ENCODE results near the gene CST9L. TPM values are rescaled to one million over a fixed set of nuclear protein-coding genes. Genes with fewer than 3 reads are reported as not detected.
A peak's percentile ranks its signal among the peaks of the same experiment; 100 is the strongest.

CST9L gene
- total RNA-seq, 4 donors from 2014 or later = not detected

GRCh38 chr20:23551786-23552185, 16.5 kb downstream of the CST9L start:
- TF ChIP-seq CTCF (IDR thresholded peaks at IDR 0.05) = no peak
- Histone ChIP-seq H3K36me3 (no peaks in the 10 kb centered on the region), H3K27ac (no peak overlapping the region), H3K27me3 (peaks cover 3% of the 10 kb centered on the region), H3K4me1 (no peaks in the 10 kb centered on the region), H3K9me3 (no peaks in the 10 kb centered on the region), H3K4me3 (no peak overlapping the region)
- no peak for DNase-seq (ENCODE audit: low spot score in 2 of 2)

- H3K36me3 ChIP-seq = no peaks in the 10 kb centered on the region
- H3K4me1 ChIP-seq = no peaks in the 10 kb centered on the region
- peaks cover 3% of the 10 kb centered on the region for H3K27me3 ChIP-seq
- no peak for TF ChIP-seq EP300 (IDR thresholded peaks at IDR 0.05)
- H3K27ac ChIP-seq = no peak overlapping the region
- no peak for DNase-seq (ENCODE audit: low spot score in 2 of 2)
- no peak overlapping the region for H3K4me3 ChIP-seq
- no peaks in the 10 kb centered on the region for H3K9me3 ChIP-seq
Observed at GRCh38 chr20:23551383-23551782, 16.9 kb downstream of the CST9L start.

- Histone ChIP-seq H3K9me3 (no peaks in the 10 kb centered on the region), H3K27ac (no peak overlapping the region), H3K4me3 (no peak overlapping the region), H3K27me3 (peaks cover 3% of the 10 kb centered on the region), H3K36me3 (no peaks in the 10 kb centered on the region), H3K4me1 (no peaks in the 10 kb centered on the region)
- 59% methylated on average over 4 of the region's 4 CpGs for WGBS
- TF ChIP-seq POLR2AphosphoS5 (IDR thresholded peaks at IDR 0.05) = no peak
- TF ChIP-seq POLR2A (IDR thresholded peaks at IDR 0.05) = no peak
- TF ChIP-seq EP300 (IDR thresholded peaks at IDR 0.05) = no peak
- no peak for TF ChIP-seq CTCF (IDR thresholded peaks at IDR 0.05)
- no peak for DNase-seq (ENCODE audit: low spot score in 2 of 2)
Observed at GRCh38 chr20:23550227-23550626, 18.1 kb downstream of the CST9L start.

- H3K9me3 ChIP-seq = no peaks in the 10 kb centered on the region
- H3K4me1 ChIP-seq = no peaks in the 10 kb centered on the region
- no peaks in the 10 kb centered on the region for H3K36me3 ChIP-seq
- peak in 1 of 2 donors; percentile 65 for DNase-seq (ENCODE audit: low spot score in 2 of 2)
- TF ChIP-seq CTCF (IDR thresholded peaks at IDR 0.05) (no peak), POLR2A (IDR thresholded peaks at IDR 0.05) (no peak), POLR2AphosphoS5 (IDR thresholded peaks at IDR 0.05) (no peak), EP300 (IDR thresholded peaks at IDR 0.05) (no peak)
- no peak overlapping the region for H3K27ac ChIP-seq
- peaks cover 3% of the 10 kb centered on the region for H3K27me3 ChIP-seq
- WGBS = 58% methylated on average over 4 of the region's 5 CpGs
- H3K4me3 ChIP-seq = no peak overlapping the region
Observed at GRCh38 chr20:23548408-23548807, 19.9 kb downstream of the CST9L start.

GRCh38 chr20:23547613-23548012, 20.7 kb downstream of the CST9L start:
- Histone ChIP-seq H3K27ac (no peak overlapping the region), H3K4me3 (no peak overlapping the region), H3K27me3 (peaks cover 3% of the 10 kb centered on the region), H3K9me3 (no peaks in the 10 kb centered on the region), H3K4me1 (no peaks in the 10 kb centered on the region), H3K36me3 (no peaks in the 10 kb centered on the region)
- WGBS = 72% methylated on average over 5 of the region's 5 CpGs
- DNase-seq (ENCODE audit: low spot score in 2 of 2) = no peak
- no peak for TF ChIP-seq EP300 (IDR thresholded peaks at IDR 0.05)
- TF ChIP-seq POLR2AphosphoS5 (IDR thresholded peaks at IDR 0.05) = no peak

GRCh38 chr20:23546435-23547144, 21.7 kb downstream of the CST9L start:
- Histone ChIP-seq H3K4me1 (no peaks in the 10 kb centered on the region), H3K9me3 (no peaks in the 10 kb centered on the region), H3K27me3 (peaks cover 3% of the 10 kb centered on the region), H3K36me3 (no peaks in the 10 kb centered on the region), H3K27ac (no peak overlapping the region), H3K4me3 (no peak overlapping the region)
- no peak for TF ChIP-seq EP300 (IDR thresholded peaks at IDR 0.05)
- no peak for TF ChIP-seq POLR2AphosphoS5 (IDR thresholded peaks at IDR 0.05)
- TF ChIP-seq CTCF (IDR thresholded peaks at IDR 0.05) = no peak
- TF ChIP-seq POLR2A (IDR thresholded peaks at IDR 0.05) = no peak
- WGBS = 90% methylated on average over 12 of the region's 12 CpGs
- no peak for DNase-seq (ENCODE audit: low spot score in 2 of 2)
